NCI-H146 (cell line): ENCODE data around the gene DLGAP5.

Experiments
- DNase-seq: peaks from one replicate; lab custom pipeline; 2025; lab: John Stamatoyannopoulos, UW

The DLGAP5 gene

GRCh38 chr14:55129086-55129427 is 62.3 kb downstream of the DLGAP5 start, which contains the start of gene LGALS3:
Gene LGALS3, plus strand, starts transcription at chr14:55129252. Its CDS starts 8,122 bp downstream, at chr14:55137374.
- DNase-seq = peak; percentile 54

GRCh38 chr14:55128386-55129085 is 62.8 kb downstream of the DLGAP5 start:
- DNase-seq = no peak

GRCh38 chr14:55127460-55127951 is 63.9 kb downstream of the DLGAP5 start:
- no peak for DNase-seq

- DNase-seq = no peak
Measured at GRCh38 chr14:55126932-55127459, 64.4 kb downstream of the DLGAP5 start.

GRCh38 chr14:55126034-55126433 is 65.4 kb downstream of the DLGAP5 start:
- DNase-seq = no peak

- no peak for DNase-seq
Measured at GRCh38 chr14:55125403-55125802, 66.0 kb downstream of the DLGAP5 start.

GRCh38 chr14:55124774-55125386 is 66.5 kb downstream of the DLGAP5 start:
- no peak for DNase-seq

GRCh38 chr14:55123852-55124639 is 67.3 kb downstream of the DLGAP5 start:
- DNase-seq = no peak

- no peak for DNase-seq
Measured at GRCh38 chr14:55123101-55123500, 68.3 kb downstream of the DLGAP5 start.

- no peak for DNase-seq
Measured at GRCh38 chr14:55122440-55122986, 68.9 kb downstream of the DLGAP5 start.

- no peak for DNase-seq
Measured at GRCh38 chr14:55121628-55122439, 69.6 kb downstream of the DLGAP5 start.

- DNase-seq = no peak
Measured at GRCh38 chr14:55120571-55121495, 70.6 kb downstream of the DLGAP5 start.

GRCh38 chr14:55118761-55119160 is 72.6 kb downstream of the DLGAP5 start:
- no peak for DNase-seq

GRCh38 chr14:55117803-55118441 is 73.5 kb downstream of the DLGAP5 start:
- DNase-seq = no peak

GRCh38 chr14:55116246-55117030 is 74.9 kb downstream of the DLGAP5 start:
- no peak for DNase-seq

- DNase-seq = no peak
Measured at GRCh38 chr14:55115861-55116245, 75.5 kb downstream of the DLGAP5 start.

GRCh38 chr14:55115460-55115859 is 75.9 kb downstream of the DLGAP5 start:
- DNase-seq = no peak

- no peak for DNase-seq
Measured at GRCh38 chr14:55114720-55115119, 76.7 kb downstream of the DLGAP5 start.

GRCh38 chr14:55111122-55111708 is 80.2 kb downstream of the DLGAP5 start:
- DNase-seq = no peak
